GM21367 (cell line): ENCODE data around the gene SNX22.
"Not testable (repeated sequence)": the region's sequence is repeated elsewhere in the genome, so short reads cannot be mapped to it uniquely, and the experiment has no call there.

Source experiments
- ATAC-seq: cut with Tn5 transposase; IDR thresholded peaks from one replicate; pipeline ENCODE4 v1.9.1; 2021; ENCODE audit not compliant: unreplicated experiment

The SNX22 gene

DNA sequence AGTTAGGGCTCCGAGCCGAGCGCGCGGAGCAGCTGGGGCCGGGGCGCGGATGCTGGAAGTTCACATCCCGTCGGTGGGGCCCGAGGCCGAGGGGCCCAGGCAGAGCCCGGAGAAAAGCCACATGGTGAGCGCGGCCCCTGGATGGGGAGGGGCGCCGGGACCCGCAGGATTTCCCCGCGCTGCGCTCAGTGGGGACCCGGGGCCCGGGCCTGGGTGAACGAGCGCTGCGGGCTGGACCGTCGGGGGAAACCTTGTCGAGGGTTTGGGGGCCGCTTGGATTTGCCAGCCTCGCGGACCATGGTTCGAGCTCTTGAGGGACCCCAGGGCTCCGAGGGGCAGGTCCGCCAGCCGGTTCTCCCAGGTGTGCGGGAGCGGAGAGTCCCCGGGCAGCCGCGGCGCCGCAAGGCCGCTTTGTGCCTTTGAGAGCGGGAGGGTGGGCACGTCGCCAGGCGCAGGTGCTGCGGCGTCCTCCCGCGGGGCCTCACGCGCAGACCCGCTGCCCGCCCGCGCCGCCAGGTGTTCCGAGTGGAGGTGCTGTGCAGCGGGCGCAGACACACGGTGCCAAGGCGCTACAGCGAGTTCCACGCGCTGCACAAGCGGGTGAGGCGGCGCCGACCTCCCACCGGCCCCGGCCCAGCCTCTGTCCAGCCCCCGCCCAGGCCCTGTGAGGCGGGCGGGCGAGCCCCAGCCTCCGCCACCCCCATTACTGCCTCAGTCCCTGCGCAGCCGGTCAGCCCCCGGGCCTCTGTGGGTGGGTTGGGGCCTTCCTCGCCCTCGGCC lies at the start of gene SNX22:
SNX22 (plus strand) TSS at position 5 of the 780 bp plus-strand sequence; CDS start at position 50, 45 bp downstream.
- ATAC-seq = no peak

DNA sequence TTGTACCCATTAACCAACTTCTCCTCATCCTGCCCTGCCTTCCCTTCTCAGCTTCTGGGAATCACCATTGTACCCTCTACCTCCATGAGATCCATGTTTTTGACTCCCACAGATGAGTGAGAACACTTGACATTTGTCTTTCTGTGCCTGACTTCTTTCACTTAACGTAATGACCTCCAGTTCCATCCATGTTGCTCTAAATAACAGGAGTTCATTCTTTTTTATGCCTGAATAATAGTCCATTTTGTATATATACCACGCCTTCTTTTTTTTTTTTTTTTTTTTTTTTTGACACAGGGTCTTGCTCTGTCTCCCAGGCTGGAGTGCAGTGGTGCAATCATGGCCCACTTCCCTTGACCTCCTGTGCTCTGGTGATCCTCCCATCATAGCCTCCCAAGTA lies 49.0 kb upstream of the SNX22 start:
- ATAC-seq = no peak

DNA sequence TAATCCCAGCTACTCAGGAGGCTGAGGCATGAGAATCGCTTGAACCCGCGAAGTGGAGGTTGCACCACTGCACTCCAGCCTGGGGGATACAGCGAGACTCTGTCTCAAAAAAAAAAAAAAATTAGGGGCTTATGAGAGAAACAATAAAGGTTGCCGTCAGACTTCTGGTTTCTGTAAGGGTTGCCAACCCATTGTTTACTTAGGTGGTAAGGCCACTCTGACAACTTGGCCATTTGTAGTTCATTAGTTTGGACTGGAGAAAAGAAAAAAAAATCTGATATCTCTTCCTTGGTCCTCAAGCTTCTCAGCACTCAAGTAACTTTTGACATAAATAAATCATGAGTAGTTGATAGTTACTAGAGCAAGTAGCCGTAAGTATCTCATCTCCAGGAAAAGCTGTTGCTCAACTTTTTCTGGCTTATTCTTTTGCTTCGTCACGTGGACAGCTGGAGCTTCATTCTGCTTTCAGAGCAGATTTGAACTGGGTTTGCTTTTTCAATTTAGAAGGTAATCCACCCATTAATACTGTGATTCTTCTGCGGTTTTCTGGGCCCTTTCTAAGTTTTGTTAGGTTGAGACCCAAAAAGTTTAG lies 46.3 kb upstream of the SNX22 start:
- ATAC-seq = no peak

DNA sequence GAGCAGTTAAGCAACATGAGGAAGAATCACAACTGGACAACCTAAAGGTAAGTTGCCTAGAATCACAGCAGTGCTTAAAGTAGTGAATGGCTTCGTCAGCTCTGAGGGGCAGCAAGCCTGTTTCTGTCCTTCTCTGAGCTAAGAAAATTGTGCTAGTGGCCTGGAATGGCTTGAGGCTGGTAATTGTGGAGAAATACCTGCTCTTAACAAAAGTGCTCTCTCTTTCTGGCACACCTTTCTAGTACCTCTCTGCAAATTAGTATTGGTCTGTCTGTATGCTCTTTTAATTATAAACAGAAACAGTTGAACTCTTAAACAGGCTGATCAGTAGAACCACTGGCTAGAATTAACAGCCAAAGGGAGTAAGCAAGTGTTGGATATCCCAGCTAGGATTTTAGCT lies 44.2 kb upstream of the SNX22 start:
- no peak for ATAC-seq

DNA sequence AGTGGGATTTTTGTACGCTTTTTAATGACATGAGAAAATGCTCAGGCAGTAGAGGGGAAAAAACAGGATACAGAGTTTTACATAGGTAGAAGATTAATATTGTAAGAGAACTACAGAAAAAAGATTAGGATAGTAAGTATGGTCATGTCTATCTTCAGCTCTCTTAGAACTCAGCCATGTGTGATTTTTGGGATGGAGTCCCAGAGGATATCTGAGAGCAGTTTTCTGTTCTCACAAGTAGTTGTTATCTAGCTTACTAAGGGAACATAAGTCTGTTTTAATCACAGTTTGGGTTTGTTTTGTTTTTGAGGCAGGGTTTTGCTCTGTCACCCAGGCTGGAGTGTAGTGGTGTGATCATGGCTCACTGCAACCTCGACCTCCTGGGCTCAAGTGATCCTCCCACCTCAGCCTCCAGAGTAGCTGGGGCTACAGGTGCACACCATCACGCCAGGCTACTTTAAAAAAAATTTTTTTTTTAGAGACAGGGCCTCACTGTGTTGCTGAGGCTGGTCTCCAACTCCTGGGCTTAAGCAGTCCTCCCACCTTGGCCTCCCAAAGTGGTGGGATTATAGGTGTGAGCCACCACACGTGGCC lies 41.3 kb upstream of the SNX22 start:
- not testable (repeated sequence) for ATAC-seq

DNA sequence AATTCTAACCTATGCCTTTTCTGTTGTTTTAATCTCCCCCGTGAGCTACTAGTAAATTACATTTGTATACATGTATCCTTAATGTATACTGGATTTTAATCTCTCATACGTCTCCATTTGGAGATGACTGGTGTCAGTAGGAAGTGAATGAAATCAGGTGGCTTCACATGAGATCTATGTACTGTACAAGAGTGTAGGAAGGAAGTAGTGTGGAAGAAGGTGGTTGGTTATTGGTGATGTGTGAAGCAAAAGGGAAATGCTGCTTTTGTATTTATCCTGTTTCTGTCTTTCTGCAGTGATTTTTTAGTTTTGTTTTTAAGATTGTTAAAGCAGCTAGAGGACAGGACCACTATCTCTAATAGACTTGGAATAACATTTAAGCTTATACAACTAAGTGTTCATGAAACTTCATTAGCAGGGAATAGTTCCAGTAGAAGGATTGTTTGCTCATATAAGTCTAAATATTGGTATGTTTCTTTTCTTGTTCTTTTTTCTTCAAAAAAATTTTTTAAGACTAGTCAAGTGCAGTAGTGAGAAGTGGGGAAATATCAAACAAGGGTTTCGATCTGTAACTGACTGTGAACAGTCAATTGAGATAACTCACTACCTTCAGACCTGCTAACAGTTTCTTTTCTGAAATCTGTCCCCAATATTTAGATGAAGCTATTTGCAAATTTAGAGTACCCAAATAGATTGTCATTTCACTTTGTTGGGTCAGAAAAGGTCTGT lies 40.4 kb upstream of the SNX22 start:
- no peak for ATAC-seq

DNA sequence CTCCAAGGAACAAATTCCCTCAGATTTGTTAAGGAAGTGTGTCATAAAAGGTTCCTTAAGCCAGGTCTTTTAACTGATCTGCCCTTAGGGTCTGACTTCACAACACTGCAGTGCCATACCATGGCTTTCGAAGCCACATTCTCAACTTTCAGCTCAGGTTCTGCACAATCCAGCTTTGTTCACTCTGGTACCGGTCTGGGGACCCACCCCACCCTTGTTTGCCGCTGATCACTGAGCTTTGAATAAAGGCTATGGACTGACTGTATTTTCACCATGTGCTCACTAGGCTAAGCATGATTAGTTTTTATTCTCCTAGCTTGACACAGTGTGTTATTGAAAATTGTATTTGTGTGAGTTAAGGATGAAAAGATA lies 39.9 kb upstream of the SNX22 start:
- no peak for ATAC-seq

DNA sequence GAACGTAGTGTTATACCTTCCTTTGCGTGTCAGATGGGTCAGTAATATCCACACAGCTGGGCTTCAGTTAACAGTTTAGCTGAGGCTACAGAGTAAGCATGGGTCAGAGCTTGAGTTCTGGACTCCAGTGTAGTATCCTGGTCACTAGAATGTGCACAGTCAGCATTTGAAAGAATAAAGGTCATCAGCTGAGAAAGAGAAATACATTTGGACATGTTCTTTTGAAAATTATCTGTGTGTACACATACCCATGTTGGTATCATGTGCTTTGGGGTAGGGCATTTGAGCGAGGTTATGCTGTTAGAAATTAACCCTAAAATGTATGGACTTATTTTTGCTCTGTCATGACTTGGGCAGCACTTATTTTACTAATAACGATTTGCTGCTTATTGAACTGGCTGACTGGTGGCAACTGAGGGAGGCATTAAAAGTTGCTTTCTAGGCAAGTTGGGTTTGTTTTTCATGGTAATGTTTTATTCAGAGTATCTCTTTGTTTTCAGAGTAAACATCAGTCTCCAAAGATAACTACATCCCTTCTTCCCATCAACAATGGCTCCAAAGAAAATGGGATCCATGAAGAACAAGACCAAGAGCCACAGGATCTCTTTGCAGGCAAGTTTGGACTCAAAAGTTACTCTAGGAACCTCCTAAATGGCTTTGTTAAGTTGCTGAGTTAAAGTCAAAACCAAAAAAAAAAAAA lies 39.3 kb upstream of the SNX22 start:
- no peak for ATAC-seq

DNA sequence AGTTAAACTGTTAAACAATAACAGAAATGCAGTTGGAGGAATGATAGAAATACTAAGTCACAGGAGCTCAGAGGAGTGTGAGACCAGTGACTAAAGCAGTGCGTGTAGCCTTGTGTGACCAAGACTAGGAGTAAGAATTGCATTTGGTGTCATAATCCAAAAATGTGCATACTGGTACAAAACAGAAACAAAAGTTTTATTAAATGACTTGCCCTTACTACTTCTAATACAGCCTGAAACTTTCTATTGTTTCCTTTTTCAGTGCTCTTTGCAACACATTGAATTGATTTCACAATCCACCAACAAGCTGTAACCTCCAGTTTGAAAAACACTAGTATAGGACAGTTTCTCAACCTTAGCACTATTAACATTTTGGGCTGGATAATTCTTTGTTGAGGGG lies 38.6 kb upstream of the SNX22 start:
- no peak for ATAC-seq

DNA sequence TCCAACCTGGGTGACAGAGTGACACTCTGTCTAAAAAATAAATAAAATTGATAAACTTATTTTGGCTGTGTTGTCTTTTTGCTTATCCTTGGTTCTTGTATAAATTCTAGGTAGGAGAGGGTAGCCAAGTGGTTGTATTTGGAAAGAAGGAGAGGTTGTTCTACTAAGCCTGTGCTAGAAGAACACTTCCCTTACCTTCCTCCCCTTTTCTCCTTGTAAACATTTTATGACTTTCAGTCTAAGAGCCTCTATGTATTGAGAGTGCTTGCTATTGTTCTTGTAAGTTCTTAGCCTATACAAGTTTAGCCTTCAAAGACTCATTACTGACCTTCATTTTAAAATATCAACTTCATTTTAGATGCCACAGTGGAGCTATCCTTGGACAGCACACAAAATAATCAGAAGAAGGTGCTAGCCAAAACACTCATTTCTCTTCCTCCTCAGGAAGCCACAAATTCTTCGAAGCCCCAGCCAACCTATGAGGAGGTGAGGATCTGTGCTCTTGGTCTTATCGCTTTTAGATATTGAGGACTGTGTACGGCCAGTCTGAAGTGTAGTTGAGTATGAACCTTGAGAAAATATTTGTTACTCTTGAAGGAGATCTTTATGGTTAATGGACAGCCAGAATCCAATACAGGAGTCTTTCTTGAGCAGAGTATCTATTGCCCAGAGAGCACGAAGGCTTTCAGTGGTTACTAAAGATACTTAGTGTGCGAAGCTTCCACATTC lies 33.6 kb upstream of the SNX22 start:
- no peak for ATAC-seq

DNA sequence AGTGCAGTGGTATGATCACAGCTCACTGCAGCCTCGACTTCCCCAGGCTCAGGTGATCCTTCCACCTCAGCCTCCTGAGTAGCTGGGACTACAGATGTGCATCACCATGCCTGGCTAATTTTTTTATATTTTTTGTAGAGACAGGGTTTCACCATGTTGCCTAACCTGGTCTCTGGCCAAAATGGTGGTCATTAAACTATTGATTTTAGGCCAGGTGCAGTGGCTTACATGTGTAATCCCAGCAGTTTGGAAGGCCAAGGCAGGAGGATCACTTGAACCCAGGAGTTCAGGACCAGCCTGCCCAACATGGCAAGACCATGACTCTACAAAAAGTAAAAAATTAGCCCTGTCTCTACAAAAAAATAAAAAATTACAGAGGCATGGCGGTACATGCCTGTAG lies 31.2 kb upstream of the SNX22 start:
- not testable (repeated sequence) for ATAC-seq

DNA sequence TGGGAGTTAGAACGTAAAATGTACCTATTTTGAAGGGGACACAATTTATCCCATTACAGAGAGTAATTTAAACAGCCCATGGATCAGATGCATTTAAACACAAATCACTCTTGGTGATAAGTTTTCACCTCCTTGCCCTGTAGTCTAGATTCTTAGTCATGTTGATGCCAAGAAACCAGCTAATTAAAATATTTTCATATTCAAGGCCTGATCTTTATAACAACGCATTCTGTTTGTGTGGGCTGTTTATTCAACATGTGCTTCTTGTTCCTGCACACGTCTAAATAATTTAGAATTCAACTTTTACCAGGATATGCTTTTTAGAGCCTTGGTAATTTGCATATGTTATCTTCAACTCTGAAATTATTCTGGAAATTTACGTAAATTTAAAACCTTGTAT lies 29.9 kb upstream of the SNX22 start:
- no peak for ATAC-seq

DNA sequence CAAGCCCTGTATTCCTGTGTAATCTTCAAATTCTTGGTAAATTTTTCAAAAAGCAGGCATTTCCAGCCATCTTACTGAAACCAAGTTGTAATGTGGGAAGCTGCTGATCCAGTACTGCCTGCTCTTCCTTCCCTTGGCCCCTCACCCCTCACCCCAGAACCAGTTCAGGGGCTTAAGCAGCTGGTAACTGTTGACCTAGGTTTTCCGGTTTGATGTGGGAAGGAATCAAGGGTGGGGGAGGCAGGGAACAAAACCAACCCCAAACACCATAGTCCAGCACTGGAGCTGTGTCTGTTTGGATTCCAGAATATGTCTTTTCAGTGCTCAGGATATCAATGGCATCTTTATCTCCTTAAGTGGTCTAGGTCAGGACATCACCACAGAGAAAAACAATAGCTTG lies 29.1 kb upstream of the SNX22 start:
- no peak for ATAC-seq

DNA sequence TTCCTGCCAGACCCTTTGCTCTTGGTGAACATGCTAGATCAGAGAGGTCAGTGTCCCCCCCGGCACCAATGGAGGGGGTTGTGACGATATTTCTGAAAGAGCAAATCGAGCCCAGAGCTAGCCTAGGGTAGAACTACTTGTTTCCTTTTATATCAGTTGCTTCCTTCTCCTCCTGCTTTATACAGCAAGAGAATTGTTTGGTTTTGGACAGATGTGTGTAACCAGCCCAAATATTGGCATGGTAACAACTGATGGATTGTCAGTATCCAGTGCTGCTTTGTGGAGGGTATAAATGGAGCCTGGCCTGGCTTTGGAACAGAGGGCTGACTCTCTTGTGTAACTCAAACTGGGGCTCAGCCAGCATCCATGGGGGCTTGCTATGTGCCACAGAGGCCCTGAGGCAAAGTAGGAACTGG lies 28.6 kb upstream of the SNX22 start:
- ATAC-seq = no peak

DNA sequence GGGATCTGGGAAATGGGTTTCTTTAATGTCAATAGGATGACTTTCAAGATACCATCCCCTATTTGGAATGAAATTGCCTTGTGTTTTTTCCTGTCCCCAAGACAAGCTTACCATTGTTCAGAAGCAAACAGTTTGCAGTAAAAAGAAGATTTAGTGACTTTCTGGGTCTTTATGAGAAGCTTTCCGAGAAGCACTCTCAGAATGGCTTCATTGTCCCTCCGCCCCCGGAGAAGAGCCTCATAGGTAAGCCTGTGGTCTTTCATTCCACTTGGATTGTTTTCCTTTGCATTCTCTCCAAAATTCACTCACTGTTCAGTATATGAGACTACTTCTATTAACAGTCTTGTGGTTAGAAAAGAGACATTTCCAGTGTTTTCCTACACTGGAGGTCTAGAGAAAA lies 25.6 kb upstream of the SNX22 start:
- ATAC-seq = no peak

DNA sequence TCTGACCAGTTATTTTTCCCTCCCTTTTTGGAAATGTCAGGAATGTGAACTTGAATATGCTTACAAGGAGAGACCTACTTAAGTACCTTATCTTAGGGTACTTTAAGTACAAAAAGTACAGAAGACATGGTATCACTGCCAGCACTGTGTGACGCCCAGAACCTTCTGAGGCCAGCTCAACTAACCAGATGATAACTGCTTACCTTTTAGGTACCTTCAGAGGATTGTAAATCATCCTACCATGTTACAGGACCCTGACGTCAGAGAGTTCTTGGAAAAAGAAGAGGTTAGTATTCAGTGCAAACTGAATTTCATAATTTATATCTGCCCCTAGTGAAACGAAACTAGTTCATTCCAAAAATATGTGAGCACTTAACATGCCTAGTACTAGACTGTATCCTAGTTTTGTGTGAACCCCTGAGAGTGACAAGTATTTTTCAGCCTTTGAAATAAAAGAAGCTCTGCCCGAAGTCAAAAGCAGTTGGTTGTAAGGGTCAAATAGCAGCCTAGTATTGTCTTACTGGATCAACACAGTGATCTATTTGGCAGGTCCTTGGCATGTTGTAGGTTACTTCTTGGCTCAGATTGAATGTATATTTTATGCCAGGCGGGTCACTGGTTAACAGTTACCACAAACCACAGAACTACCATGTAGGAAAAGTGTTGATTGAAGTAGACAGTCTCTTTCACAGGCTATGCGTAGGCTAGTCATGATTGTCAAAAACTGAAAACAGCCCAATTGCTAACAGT lies 23.8 kb upstream of the SNX22 start:
- no peak for ATAC-seq

DNA sequence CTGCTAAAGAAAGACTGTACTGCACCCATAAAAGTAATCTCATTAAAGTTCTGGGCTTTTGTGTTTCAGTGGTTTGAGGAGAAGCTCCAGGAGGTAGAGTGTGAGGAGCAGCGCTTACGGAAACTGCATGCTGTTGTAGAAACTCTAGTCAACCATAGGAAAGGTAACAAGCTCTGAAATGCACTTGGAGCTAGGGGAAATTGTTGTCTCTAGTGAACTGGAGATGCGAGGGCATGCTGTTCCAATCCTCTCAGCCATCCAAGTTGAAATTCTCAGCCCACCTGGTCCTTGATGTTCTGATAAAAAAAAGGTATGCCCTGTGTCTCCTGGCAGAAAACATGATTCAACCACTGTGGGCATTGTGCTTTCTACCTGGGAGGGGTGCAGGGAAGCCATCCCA lies 21.4 kb upstream of the SNX22 start:
- ATAC-seq = no peak

DNA sequence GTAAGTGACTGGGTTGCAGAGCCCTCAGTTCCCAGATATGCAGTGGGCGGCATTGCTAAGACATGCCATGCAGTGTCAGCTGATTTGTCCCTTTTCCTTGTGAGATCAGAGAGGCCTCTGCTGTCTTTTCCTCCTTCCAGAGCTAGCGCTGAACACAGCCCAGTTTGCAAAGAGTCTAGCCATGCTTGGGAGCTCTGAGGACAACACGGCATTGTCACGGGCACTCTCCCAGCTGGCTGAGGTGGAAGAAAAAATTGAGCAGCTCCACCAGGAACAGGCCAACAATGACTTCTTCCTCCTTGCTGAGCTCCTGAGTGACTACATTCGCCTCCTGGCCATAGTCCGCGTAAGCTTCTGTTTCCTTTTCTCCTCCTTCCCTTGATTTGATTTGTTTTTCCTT lies 20.0 kb upstream of the SNX22 start:
- no peak for ATAC-seq

DNA sequence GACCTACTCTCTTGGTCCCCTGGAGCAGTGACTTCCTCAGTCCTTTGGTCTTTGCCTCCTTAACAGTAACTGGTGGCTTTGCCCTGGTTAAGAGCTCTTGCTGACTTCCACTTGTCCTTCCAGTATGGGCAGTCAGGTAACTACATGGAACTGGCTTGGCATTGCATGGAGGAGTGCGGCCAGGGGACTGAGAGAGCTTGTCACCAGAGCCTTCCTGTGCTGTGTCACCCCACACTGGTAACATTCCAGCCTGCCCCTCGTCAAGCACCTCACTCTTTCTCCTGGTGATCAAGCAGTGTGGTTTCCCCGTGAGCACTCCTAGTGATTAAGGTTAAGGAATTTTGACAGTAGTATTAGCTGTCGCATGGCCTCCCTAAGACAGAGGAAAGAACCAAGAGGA lies 19.3 kb upstream of the SNX22 start:
- no peak for ATAC-seq
